ENCODE results near the gene ATP5F1C.
"Not testable (repeated sequence)": the region's sequence is repeated elsewhere in the genome, so short reads cannot be mapped to it uniquely, and the experiment has no call there.

Gene ATP5F1C

GRCh38 chr10:7795605-7796004 is 7.6 kb downstream of the ATP5F1C start:
- H3K36me3 ChIP-seq (ENCODE audit: control insufficient read depth, insufficient read depth, low read length, severe bottlenecking) = peaks cover 57% of the 10 kb centered on the region
- no peaks in the 10 kb centered on the region for H3K9me3 ChIP-seq (ENCODE audit: control insufficient read depth, low read length)
- no peaks in the 10 kb centered on the region for H3K27me3 ChIP-seq (replicated peaks; ENCODE audit: control insufficient read depth, insufficient read depth, low read length)
- H3K9ac ChIP-seq (ENCODE audit: low read length) = no peak overlapping the region
- DNase-seq (ENCODE audit: low read depth) = no peak
- H3K4me3 ChIP-seq (ENCODE audit: low read length) = no peak overlapping the region
- H3K4me1 ChIP-seq (ENCODE audit: control insufficient read depth, insufficient read depth, low read length) = peaks cover 10% of the 10 kb centered on the region

- DNase-seq (ENCODE audit: low read depth) = peak; percentile 89
- Histone ChIP-seq H3K36me3 (ENCODE audit: control insufficient read depth, insufficient read depth, low read length, severe bottlenecking) (peaks cover 64% of the 10 kb centered on the region), H3K27me3 (replicated peaks; ENCODE audit: control insufficient read depth, insufficient read depth, low read length) (no peaks in the 10 kb centered on the region), H3K9ac (ENCODE audit: low read length) (peak overlapping the region; percentile 7), H3K9me3 (ENCODE audit: control insufficient read depth, low read length) (no peaks in the 10 kb centered on the region), H3K4me1 (ENCODE audit: control insufficient read depth, insufficient read depth, low read length) (peaks cover 6% of the 10 kb centered on the region), H3K4me3 (ENCODE audit: low read length) (no peak overlapping the region)
Observed at GRCh38 chr10:7797582-7797981, 9.6 kb downstream of the ATP5F1C start.

GRCh38 chr10:7802606-7803005 is 14.6 kb downstream of the ATP5F1C start:
- H3K4me1 ChIP-seq (ENCODE audit: control insufficient read depth, insufficient read depth, low read length) = peaks cover 6% of the 10 kb centered on the region
- H3K36me3 ChIP-seq (ENCODE audit: control insufficient read depth, insufficient read depth, low read length, severe bottlenecking) = peaks cover 93% of the 10 kb centered on the region
- no peak overlapping the region for H3K9ac ChIP-seq (ENCODE audit: low read length)
- H3K4me3 ChIP-seq (ENCODE audit: low read length) = no peak overlapping the region
- H3K27me3 ChIP-seq (replicated peaks; ENCODE audit: control insufficient read depth, insufficient read depth, low read length) = no peaks in the 10 kb centered on the region
- H3K9me3 ChIP-seq (ENCODE audit: control insufficient read depth, low read length) = no peaks in the 10 kb centered on the region
- DNase-seq (ENCODE audit: low read depth) = no peak

GRCh38 chr10:7804216-7804615 is 16.2 kb downstream of the ATP5F1C start:
- no peaks in the 10 kb centered on the region for H3K27me3 ChIP-seq (replicated peaks; ENCODE audit: control insufficient read depth, insufficient read depth, low read length)
- H3K36me3 ChIP-seq (ENCODE audit: control insufficient read depth, insufficient read depth, low read length, severe bottlenecking) = peaks cover 92% of the 10 kb centered on the region
- H3K4me1 ChIP-seq (ENCODE audit: control insufficient read depth, insufficient read depth, low read length) = no peaks in the 10 kb centered on the region
- no peaks in the 10 kb centered on the region for H3K9me3 ChIP-seq (ENCODE audit: control insufficient read depth, low read length)
- no peak overlapping the region for H3K9ac ChIP-seq (ENCODE audit: low read length)
- H3K4me3 ChIP-seq (ENCODE audit: low read length) = no peak overlapping the region
- DNase-seq (ENCODE audit: low read depth) = no peak

- no peak for DNase-seq (ENCODE audit: low read depth)
- no peaks in the 10 kb centered on the region for H3K4me1 ChIP-seq (ENCODE audit: control insufficient read depth, insufficient read depth, low read length)
Observed at GRCh38 chr10:7804741-7805140, 16.8 kb downstream of the ATP5F1C start.

GRCh38 chr10:7808686-7809267 is 20.8 kb downstream of the ATP5F1C start:
- H3K27me3 ChIP-seq (replicated peaks; ENCODE audit: control insufficient read depth, insufficient read depth, low read length) = peaks cover 1% of the 10 kb centered on the region
- H3K4me3 ChIP-seq (ENCODE audit: low read length) = no peak overlapping the region
- no peak for DNase-seq (ENCODE audit: low read depth)
- H3K9ac ChIP-seq (ENCODE audit: low read length) = no peak overlapping the region
- H3K4me1 ChIP-seq (ENCODE audit: control insufficient read depth, insufficient read depth, low read length) = no peaks in the 10 kb centered on the region
- peaks cover 48% of the 10 kb centered on the region for H3K36me3 ChIP-seq (ENCODE audit: control insufficient read depth, insufficient read depth, low read length, severe bottlenecking)
- no peaks in the 10 kb centered on the region for H3K9me3 ChIP-seq (ENCODE audit: control insufficient read depth, low read length)

More at GRCh38 chr10:7804741-7805140, 16.8 kb downstream of the ATP5F1C start:
- H3K4me3 ChIP-seq (ENCODE audit: low read length) = no peak overlapping the region
- no peak overlapping the region for H3K9ac ChIP-seq (ENCODE audit: low read length)
- no peaks in the 10 kb centered on the region for H3K9me3 ChIP-seq (ENCODE audit: control insufficient read depth, low read length)
- no peaks in the 10 kb centered on the region for H3K27me3 ChIP-seq (replicated peaks; ENCODE audit: control insufficient read depth, insufficient read depth, low read length)
- peaks cover 86% of the 10 kb centered on the region for H3K36me3 ChIP-seq (ENCODE audit: control insufficient read depth, insufficient read depth, low read length, severe bottlenecking)

- H3K4me3 ChIP-seq (ENCODE audit: low read length) = no peak overlapping the region
- no peak overlapping the region for H3K9ac ChIP-seq (ENCODE audit: low read length)
- H3K9me3 ChIP-seq (ENCODE audit: control insufficient read depth, low read length) = no peaks in the 10 kb centered on the region
- H3K27me3 ChIP-seq (replicated peaks; ENCODE audit: control insufficient read depth, insufficient read depth, low read length) = peaks cover 15% of the 10 kb centered on the region
- H3K4me1 ChIP-seq (ENCODE audit: control insufficient read depth, insufficient read depth, low read length) = no peaks in the 10 kb centered on the region
- no peak for DNase-seq (ENCODE audit: low read depth)
- peaks cover 32% of the 10 kb centered on the region for H3K36me3 ChIP-seq (ENCODE audit: control insufficient read depth, insufficient read depth, low read length, severe bottlenecking)
Observed at GRCh38 chr10:7810443-7810842, 22.5 kb downstream of the ATP5F1C start.

- no peaks in the 10 kb centered on the region for H3K9me3 ChIP-seq (ENCODE audit: control insufficient read depth, low read length)
Observed at GRCh38 chr10:7811000-7811399, 23.0 kb downstream of the ATP5F1C start.

GRCh38 chr10:7811743-7812142 is 23.8 kb downstream of the ATP5F1C start:
- Histone ChIP-seq H3K36me3 (ENCODE audit: control insufficient read depth, insufficient read depth, low read length, severe bottlenecking) (peaks cover 23% of the 10 kb centered on the region), H3K27me3 (replicated peaks; ENCODE audit: control insufficient read depth, insufficient read depth, low read length) (peaks cover 15% of the 10 kb centered on the region)
- not testable (repeated sequence) for H3K9ac ChIP-seq (ENCODE audit: low read length); H3K4me3 ChIP-seq (ENCODE audit: low read length); DNase-seq (ENCODE audit: low read depth); H3K4me1 ChIP-seq (ENCODE audit: control insufficient read depth, insufficient read depth, low read length); H3K9me3 ChIP-seq (ENCODE audit: control insufficient read depth, low read length)

More at GRCh38 chr10:7811000-7811399, 23.0 kb downstream of the ATP5F1C start:
- peaks cover 28% of the 10 kb centered on the region for H3K36me3 ChIP-seq (ENCODE audit: control insufficient read depth, insufficient read depth, low read length, severe bottlenecking)
- no peaks in the 10 kb centered on the region for H3K4me1 ChIP-seq (ENCODE audit: control insufficient read depth, insufficient read depth, low read length)
- no peak for DNase-seq (ENCODE audit: low read depth)
- no peak overlapping the region for H3K9ac ChIP-seq (ENCODE audit: low read length)
- H3K27me3 ChIP-seq (replicated peaks; ENCODE audit: control insufficient read depth, insufficient read depth, low read length) = peaks cover 15% of the 10 kb centered on the region
- H3K4me3 ChIP-seq (ENCODE audit: low read length) = no peak overlapping the region

- Histone ChIP-seq H3K4me3 (ENCODE audit: low read length) (no peak overlapping the region), H3K9ac (ENCODE audit: low read length) (no peak overlapping the region), H3K27me3 (replicated peaks; ENCODE audit: control insufficient read depth, insufficient read depth, low read length) (peaks cover 23% of the 10 kb centered on the region), H3K9me3 (ENCODE audit: control insufficient read depth, low read length) (no peaks in the 10 kb centered on the region), H3K4me1 (ENCODE audit: control insufficient read depth, insufficient read depth, low read length) (no peaks in the 10 kb centered on the region), H3K36me3 (ENCODE audit: control insufficient read depth, insufficient read depth, low read length, severe bottlenecking) (peaks cover 6% of the 10 kb centered on the region)
- no peak for DNase-seq (ENCODE audit: low read depth)
Observed at GRCh38 chr10:7813481-7813880, 25.5 kb downstream of the ATP5F1C start.

- no peak for DNase-seq (ENCODE audit: low read depth)
- Histone ChIP-seq H3K9ac (ENCODE audit: low read length) (peak overlapping the region; percentile 84), H3K27me3 (replicated peaks; ENCODE audit: control insufficient read depth, insufficient read depth, low read length) (peaks cover 23% of the 10 kb centered on the region), H3K4me1 (ENCODE audit: control insufficient read depth, insufficient read depth, low read length) (peaks cover 8% of the 10 kb centered on the region), H3K4me3 (ENCODE audit: low read length) (peak overlapping the region; percentile 90), H3K36me3 (ENCODE audit: control insufficient read depth, insufficient read depth, low read length, severe bottlenecking) (no peaks in the 10 kb centered on the region), H3K9me3 (ENCODE audit: control insufficient read depth, low read length) (no peaks in the 10 kb centered on the region)
Observed at GRCh38 chr10:7817576-7817975, 29.6 kb downstream of the ATP5F1C start.

- Histone ChIP-seq H3K4me3 (ENCODE audit: low read length) (peak overlapping the region; percentile 90), H3K4me1 (ENCODE audit: control insufficient read depth, insufficient read depth, low read length) (peaks cover 8% of the 10 kb centered on the region), H3K9ac (ENCODE audit: low read length) (peak overlapping the region; percentile 84), H3K9me3 (ENCODE audit: control insufficient read depth, low read length) (no peaks in the 10 kb centered on the region), H3K36me3 (ENCODE audit: control insufficient read depth, insufficient read depth, low read length, severe bottlenecking) (no peaks in the 10 kb centered on the region), H3K27me3 (replicated peaks; ENCODE audit: control insufficient read depth, insufficient read depth, low read length) (peaks cover 23% of the 10 kb centered on the region)
- no peak for DNase-seq (ENCODE audit: low read depth)
Observed at GRCh38 chr10:7817984-7818294, 30.0 kb downstream of the ATP5F1C start.
